DMS 273 treated with DMSO at 0.1 percent for 48 hours (cell line): ENCODE measurements around the gene SLC31A1.

Source experiments
- DNase-seq: peaks from one replicate; lab custom pipeline; 2025; lab: John Stamatoyannopoulos, UW

Gene SLC31A1

DNA sequence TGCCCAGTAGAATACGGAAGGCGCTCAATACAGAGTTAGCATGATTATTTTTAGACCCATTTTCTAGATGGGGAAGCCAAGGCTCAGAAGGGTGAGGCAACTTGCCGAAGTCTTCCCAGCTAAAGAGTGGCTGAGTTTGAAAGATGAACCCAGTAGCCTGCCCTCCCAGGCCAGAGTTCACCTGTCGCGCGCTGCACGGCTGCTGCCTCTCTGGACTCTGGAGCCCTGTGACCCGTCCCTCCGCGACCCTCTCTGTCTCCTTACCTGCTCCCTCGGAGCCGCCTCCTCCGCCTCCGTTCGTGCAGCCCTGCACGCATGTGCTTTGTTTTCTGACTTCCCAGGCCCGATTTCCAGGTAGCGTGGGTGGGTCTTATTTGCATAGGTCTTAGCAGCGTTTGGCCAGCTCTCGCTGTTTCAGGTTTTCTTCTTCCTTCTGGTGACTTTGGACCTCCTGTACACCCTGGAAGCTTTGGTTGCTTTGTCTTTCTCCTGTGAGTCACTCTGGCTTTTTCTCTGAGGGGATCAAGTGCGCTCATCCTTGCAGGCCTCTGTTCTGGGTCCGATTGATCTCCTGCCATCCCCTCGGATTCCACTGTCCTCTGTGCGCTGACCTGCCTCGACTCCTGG lies 81.6 kb downstream of the SLC31A1 start, which contains the start of gene RNF183:
Gene RNF183 (minus strand): TSS at position 585 of the 627 bp plus-strand sequence. CDS start 5,192 bp downstream, outside the sequence.
- DNase-seq, result no peak

GRCh38 chr9:113306566-113306965 lies 85.2 kb downstream of the SLC31A1 start:
- no peak for DNase-seq

DNA sequence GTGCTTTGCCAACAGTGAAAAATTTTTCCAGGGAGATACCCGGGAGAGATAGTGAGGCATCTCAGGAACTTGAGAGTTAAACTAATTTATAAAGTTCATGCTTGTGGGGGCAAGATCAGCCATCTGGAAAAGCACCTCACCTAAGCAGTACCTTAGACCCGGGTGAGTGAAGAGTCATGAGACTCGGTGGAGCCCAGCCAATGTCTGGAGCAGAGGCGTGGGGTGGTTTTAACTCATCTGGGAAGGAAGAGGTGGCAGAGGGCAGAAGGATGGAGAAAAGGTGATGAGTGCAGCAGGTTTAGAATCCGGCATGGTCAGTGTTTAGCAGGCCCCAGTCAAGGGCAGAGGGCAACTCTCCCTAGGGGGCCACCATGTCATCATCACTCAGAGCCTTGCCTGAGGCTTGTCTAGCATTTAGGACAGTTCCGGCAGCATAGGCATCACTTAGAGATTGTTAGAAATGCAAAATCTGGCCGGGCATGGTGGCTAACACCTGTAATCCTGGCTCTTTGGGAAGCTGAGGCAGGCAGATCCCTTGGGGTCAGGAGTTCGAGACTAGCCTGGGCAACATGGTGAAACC lies 86.1 kb downstream of the SLC31A1 start:
- DNase-seq, result no peak

GRCh38 chr9:113309204-113309813 lies 88.0 kb downstream of the SLC31A1 start:
- no peak for DNase-seq

- no peak for DNase-seq
Observed at GRCh38 chr9:113310538-113310937, 89.2 kb downstream of the SLC31A1 start.

GRCh38 chr9:113311961-113312360 lies 90.6 kb downstream of the SLC31A1 start:
- DNase-seq, result no peak

- DNase-seq, result no peak
Observed at GRCh38 chr9:113313261-113313660, 91.9 kb downstream of the SLC31A1 start.
